Measurements from ENCODE around the gene GLYATL3.

- no peak for TF ChIP-seq POLR2AphosphoS5 (IDR thresholded peaks at IDR 0.05)
- no peak for TF ChIP-seq CTCF (IDR thresholded peaks at IDR 0.05)
- no peak for TF ChIP-seq EP300 (IDR thresholded peaks at IDR 0.05)
These were observed 63.5 kb downstream of the GLYATL3 start for GRCh38 chr6:49563006-49563886.
